ENCODE results near the gene IL4R. TPM values are rescaled to one million over a fixed set of nuclear protein-coding genes. Genes with fewer than 3 reads are reported as not detected.

The IL4R gene
- total and polyA plus RNA-seq, 2 donors (not counting 1 experiment from before 2014, with no cell fraction given), result 17.1 to 23.6 TPM

DNA sequence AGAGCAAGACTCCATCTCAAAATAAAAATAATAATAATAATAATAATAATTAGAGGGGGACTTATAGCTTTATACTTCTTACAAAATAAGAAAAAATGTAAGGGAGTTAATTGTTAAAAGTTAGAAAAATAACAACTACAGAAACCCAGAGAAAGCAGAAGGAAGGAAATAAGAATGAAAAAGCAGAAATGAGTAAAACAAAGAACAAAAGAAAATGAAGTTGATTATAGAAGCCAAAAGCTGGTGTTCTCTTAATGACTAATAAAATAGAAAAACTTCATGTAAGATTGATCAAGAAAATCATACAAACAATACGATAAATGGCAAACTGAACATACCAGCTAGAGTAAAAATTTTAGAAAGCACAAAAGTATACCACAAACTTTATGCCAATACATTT lies 38.4 kb upstream of the IL4R start:
- TF ChIP-seq EZH2 (IDR thresholded peaks at IDR 0.05; ENCODE audit: low read length, missing control alignments), result no peak
- TF ChIP-seq, protein P1, sequence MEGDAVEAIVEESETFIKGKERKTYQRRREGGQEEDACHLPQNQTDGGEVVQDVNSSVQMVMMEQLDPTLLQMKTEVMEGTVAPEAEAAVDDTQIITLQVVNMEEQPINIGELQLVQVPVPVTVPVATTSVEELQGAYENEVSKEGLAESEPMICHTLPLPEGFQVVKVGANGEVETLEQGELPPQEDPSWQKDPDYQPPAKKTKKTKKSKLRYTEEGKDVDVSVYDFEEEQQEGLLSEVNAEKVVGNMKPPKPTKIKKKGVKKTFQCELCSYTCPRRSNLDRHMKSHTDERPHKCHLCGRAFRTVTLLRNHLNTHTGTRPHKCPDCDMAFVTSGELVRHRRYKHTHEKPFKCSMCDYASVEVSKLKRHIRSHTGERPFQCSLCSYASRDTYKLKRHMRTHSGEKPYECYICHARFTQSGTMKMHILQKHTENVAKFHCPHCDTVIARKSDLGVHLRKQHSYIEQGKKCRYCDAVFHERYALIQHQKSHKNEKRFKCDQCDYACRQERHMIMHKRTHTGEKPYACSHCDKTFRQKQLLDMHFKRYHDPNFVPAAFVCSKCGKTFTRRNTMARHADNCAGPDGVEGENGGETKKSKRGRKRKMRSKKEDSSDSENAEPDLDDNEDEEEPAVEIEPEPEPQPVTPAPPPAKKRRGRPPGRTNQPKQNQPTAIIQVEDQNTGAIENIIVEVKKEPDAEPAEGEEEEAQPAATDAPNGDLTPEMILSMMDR (conservative IDR thresholded peaks at IDR 0.05 in 1 of 2, IDR thresholded peaks at IDR 0.05 in 1 of 2; ENCODE audit: low read depth in 1 of 2, low read length in 2 of 2), result no peak
- Histone ChIP-seq H4K20me1 (ENCODE audit: control insufficient read depth, extremely low read depth, insufficient read depth, low read length) (no peaks in the 10 kb centered on the region), H3K4me1 (ENCODE audit: control insufficient read depth, extremely low read depth, insufficient read depth, low read length) (peaks cover 6% of the 10 kb centered on the region), H3K27ac (ENCODE audit: insufficient read depth, low read length) (no peak overlapping the region), H3K4me3 (replicated peaks in 1 of 4; ENCODE audit: control extremely low read depth in 1 of 4, insufficient read depth in 1 of 4, low read depth in 3 of 4, low read length in 4 of 4) (no peak overlapping the region), H3K36me3 (ENCODE audit: control insufficient read depth, insufficient read depth, low read length) (no peaks in the 10 kb centered on the region), H3K9ac (ENCODE audit: insufficient read depth, low read length) (no peak overlapping the region), H3K4me2 (ENCODE audit: extremely low read depth, insufficient read depth, low read length) (no peak overlapping the region), H3K27me3 (ENCODE audit: control insufficient read depth, insufficient read depth, low read length) (no peaks in the 10 kb centered on the region), H2AFZ (ENCODE audit: low read length) (no peak overlapping the region), H3K9me3 (ENCODE audit: control insufficient read depth, insufficient read depth, low read depth, low read length) (no peaks in the 10 kb centered on the region), H3K79me2 (ENCODE audit: control insufficient read depth, insufficient read depth, low read length) (no peaks in the 10 kb centered on the region)
- no peak for DNase-seq (ENCODE audit: low read depth in 2 of 2)

GRCh38 chr16:27281243-27281642 lies 32.5 kb upstream of the IL4R start:
- peaks cover 2% of the 10 kb centered on the region for H3K4me1 ChIP-seq (ENCODE audit: control insufficient read depth, extremely low read depth, insufficient read depth, low read length)
- H3K9ac ChIP-seq (ENCODE audit: insufficient read depth, low read length), result no peak overlapping the region
- H3K36me3 ChIP-seq (ENCODE audit: control insufficient read depth, insufficient read depth, low read length), result no peaks in the 10 kb centered on the region
- H3K79me2 ChIP-seq (ENCODE audit: control insufficient read depth, insufficient read depth, low read length), result no peaks in the 10 kb centered on the region
- no peaks in the 10 kb centered on the region for H3K9me3 ChIP-seq (ENCODE audit: control insufficient read depth, insufficient read depth, low read depth, low read length)
- no peak for DNase-seq (ENCODE audit: low read depth in 2 of 2)
- no peak overlapping the region for H3K4me2 ChIP-seq (ENCODE audit: extremely low read depth, insufficient read depth, low read length)
- H3K27ac ChIP-seq (ENCODE audit: insufficient read depth, low read length), result no peak overlapping the region
- H3K4me3 ChIP-seq (replicated peaks in 1 of 4; ENCODE audit: control extremely low read depth in 1 of 4, insufficient read depth in 1 of 4, low read depth in 3 of 4, low read length in 4 of 4), result no peak overlapping the region
- TF ChIP-seq, protein P1 (conservative IDR thresholded peaks at IDR 0.05 in 1 of 2, IDR thresholded peaks at IDR 0.05 in 1 of 2; ENCODE audit: low read depth in 1 of 2, low read length in 2 of 2), result no peak
- no peak for TF ChIP-seq EZH2 (IDR thresholded peaks at IDR 0.05; ENCODE audit: low read length, missing control alignments)
- no peaks in the 10 kb centered on the region for H3K27me3 ChIP-seq (ENCODE audit: control insufficient read depth, insufficient read depth, low read length)
- H4K20me1 ChIP-seq (ENCODE audit: control insufficient read depth, extremely low read depth, insufficient read depth, low read length), result no peaks in the 10 kb centered on the region
- H2AFZ ChIP-seq (ENCODE audit: low read length), result no peak overlapping the region

- Histone ChIP-seq H3K4me3 (replicated peaks in 1 of 4; ENCODE audit: control extremely low read depth in 1 of 4, insufficient read depth in 1 of 4, low read depth in 3 of 4, low read length in 4 of 4) (no peak overlapping the region), H3K27me3 (ENCODE audit: control insufficient read depth, insufficient read depth, low read length) (no peaks in the 10 kb centered on the region), H3K27ac (ENCODE audit: insufficient read depth, low read length) (no peak overlapping the region), H2AFZ (ENCODE audit: low read length) (no peak overlapping the region), H3K4me1 (ENCODE audit: control insufficient read depth, extremely low read depth, insufficient read depth, low read length) (peaks cover 6% of the 10 kb centered on the region), H3K9ac (ENCODE audit: insufficient read depth, low read length) (no peak overlapping the region), H4K20me1 (ENCODE audit: control insufficient read depth, extremely low read depth, insufficient read depth, low read length) (no peaks in the 10 kb centered on the region), H3K4me2 (ENCODE audit: extremely low read depth, insufficient read depth, low read length) (no peak overlapping the region), H3K79me2 (ENCODE audit: control insufficient read depth, insufficient read depth, low read length) (no peaks in the 10 kb centered on the region), H3K36me3 (ENCODE audit: control insufficient read depth, insufficient read depth, low read length) (no peaks in the 10 kb centered on the region), H3K9me3 (ENCODE audit: control insufficient read depth, insufficient read depth, low read depth, low read length) (no peaks in the 10 kb centered on the region)
- TF ChIP-seq, protein P1 (conservative IDR thresholded peaks at IDR 0.05 in 1 of 2, IDR thresholded peaks at IDR 0.05 in 1 of 2; ENCODE audit: low read depth in 1 of 2, low read length in 2 of 2), result no peak
- TF ChIP-seq EZH2 (IDR thresholded peaks at IDR 0.05; ENCODE audit: low read length, missing control alignments), result no peak
- no peak for DNase-seq (ENCODE audit: low read depth in 2 of 2)
These were observed 28.7 kb upstream of the IL4R start for GRCh38 chr16:27284865-27285675.

All from fibroblast of lung (primary cell).